Right lung (tissue), 5 donors: Measurements from ENCODE around the gene BRSK2. TPM values are rescaled to one million over a fixed set of nuclear protein-coding genes. Genes with fewer than 3 reads are reported as not detected.
A peak's percentile ranks its signal among the peaks of the same experiment; 100 is the strongest.

Source experiments
- DNase-seq, 2 donors: peaks; one replicate each; pipeline ENCODE4 v3.0.0-alpha.2; 2013
- polyA plus RNA-seq, 5 donors: library from polyadenylated mRNA; unstranded; fragments of 120-200 nt; gene quantifications; one replicate each; pipeline versions ENCODE4 v1.2.1 to v1.2.3, GENCODE V29; 2013; ENCODE audit warnings: inconsistent platforms in 1 of 5, low replicate concordance in 1 of 5; ENCODE audit not compliant: insufficient read length in 5 of 5, insufficient read depth in 1 of 5

The BRSK2 gene
- polyA plus RNA-seq, 5 donors = 0.55 to 1.4 (median 0.67) TPM

DNA sequence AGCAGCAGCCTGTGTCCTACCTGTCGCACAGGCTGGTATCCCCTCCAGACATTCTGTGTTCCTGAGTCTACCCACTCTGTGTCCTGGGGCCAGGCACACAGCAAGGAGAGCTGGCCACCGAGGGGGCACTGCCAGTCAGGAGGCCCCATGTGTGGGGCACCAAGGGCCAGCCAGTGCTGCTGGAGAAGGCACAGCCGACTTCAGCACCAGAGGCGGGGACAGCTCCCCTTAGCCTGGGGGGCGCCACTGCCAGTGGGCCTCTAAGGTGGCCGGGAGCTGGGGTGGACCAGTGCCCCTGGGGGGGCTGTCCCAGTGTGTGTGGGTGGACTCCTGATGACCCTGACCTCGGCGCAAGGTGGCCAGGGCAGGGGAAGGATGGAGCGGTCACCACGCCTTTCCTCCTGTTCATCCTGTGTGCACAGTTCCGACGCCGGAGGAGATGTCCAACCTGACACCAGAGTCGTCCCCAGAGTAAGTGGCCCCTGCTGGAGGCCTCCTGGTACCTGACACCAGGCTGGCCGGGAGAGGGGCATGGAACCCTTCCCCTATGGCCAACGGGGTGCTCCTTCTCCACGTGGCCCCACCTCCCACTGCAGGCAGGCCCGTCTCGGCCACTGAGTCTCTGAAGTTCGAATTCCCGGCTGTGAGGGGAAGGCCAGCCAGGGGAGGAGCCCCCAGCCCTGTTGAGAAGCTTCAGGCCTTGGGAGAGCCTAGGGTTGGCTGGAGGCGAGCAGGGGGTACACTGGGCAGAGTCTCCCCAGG is 61.4 kb downstream of the BRSK2 start:
- no peak for DNase-seq

DNA sequence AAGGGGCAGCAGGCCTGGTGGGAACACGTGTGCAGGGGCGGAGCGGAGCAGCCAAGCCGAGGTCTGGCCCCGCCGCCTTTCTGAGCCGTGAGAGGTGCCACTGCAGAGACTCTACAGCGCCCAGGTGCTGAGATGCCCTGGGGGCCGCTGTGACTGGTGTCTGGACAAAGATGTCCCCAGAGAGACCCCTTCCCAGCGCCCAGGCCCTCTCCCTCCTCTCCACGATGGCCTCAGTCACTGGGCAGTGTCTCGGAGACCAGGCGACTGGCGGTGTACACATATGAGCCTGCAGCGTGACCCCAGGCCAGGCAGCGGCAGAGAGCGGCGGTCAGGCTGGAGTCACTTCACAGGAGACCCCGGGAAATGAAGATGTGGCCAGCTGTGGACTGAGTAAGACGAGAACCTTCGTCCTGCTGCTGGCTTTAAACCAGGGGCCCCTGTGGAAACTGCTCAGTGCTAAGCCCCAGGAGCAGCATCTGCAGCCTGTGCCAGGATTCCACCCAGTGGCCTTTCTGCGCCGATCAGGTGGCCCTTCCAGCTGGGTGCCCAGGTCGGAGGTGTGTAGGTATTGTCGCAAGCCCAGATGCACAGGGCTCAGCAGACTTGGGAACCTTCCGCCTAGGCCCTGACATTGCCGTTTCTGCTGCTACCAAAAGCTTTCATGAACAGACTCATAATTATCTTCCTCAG is 62.2 kb downstream of the BRSK2 start:
- no peak for DNase-seq

DNA sequence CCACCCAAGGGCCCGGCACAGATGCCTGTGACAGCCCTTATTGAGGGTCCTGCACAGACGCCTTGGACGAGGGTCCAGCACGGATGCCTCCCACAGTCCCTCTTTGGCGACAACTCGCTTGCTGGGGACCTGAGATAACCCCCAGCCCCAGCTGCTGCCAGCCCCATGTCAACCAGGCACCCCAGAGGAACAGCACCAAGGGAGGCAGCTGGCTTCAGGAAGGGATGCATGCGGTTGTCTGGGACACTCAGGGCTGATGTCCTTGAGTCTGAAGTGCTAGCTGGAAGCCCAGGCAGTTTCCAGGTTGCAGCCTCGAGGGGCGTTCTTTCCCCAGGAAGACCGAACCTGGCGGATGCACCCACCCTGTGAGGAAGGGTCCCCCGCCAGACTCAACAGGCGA is 63.0 kb downstream of the BRSK2 start:
- DNase-seq = no peak

DNA sequence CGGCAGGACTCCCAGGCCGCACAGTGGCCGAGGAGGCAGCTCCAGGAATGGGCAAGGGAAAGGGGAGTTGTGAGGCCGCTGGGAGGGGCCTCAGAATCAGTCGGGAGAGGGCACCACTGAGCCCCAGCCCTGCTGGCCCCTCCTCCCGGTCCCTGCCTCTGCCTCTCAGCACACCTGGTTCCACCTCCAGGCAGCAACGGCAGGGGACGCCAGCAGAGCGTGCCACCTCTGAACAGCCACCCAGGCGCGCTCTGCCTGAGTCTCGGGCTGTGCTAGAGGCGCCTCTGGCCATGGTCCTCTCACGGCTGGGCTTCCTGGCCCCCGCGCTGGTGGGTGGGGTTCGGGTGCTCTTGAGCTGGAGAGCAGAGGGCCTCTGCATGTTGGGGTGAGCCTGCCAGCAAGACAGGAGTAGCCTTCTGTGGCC is 63.9 kb downstream of the BRSK2 start:
- no peak for DNase-seq

DNA sequence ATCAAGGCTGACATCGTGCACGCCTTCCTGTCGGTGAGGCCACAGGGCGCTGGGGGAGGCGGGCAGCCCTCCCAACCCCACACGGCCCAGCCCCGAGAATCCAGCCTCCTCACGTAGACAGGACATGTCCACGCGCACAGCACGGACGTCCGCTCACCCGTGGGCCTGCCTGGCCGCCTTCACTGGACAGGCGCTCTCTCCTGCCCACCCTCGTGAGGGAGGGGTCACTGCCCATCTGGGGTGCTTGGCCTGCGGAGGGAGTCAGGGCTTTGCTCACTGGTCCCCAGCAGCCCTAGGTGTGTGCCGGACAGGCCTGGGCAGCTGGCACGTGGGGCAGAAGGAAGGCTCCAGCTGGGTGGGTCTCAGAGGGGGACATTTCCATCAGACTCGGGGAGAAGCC is 64.8 kb downstream of the BRSK2 start:
- no peak for DNase-seq

DNA sequence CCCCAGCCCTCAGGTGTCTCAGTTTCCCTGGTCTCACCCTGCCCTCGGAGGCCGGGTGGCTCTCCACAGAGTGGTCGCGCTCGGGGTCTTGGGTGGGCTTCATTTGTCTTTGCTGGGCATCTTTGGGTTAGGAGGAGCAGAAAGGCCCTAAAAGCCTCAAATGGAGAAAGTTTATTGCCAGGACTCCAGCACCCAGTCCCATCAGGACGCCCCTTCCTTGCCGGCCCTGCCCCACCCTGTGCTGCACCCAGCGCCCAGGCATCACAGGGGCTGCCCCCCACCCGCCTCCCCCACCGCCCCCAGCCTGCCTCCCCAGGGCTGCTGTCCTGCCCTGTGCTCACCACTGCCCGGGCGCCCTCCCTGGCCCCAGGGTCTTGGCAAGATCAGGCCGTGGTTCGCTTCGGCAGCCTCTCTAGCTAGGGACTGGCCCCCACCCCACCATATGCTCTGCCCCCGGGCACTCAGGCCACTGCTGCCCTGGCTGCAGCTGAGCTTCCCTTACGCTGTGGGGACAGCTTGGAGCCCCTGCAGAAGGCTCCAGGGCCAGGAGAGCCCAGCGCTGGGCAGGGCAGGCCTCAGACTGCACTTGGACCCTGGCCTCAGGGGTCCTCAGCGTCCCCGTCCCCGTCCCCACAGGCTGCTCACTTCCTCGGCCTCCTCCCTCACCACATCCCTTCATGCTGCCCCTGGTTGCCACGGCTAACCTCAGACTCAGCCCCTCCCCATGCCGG is 65.5 kb downstream of the BRSK2 start:
- no peak for DNase-seq

DNA sequence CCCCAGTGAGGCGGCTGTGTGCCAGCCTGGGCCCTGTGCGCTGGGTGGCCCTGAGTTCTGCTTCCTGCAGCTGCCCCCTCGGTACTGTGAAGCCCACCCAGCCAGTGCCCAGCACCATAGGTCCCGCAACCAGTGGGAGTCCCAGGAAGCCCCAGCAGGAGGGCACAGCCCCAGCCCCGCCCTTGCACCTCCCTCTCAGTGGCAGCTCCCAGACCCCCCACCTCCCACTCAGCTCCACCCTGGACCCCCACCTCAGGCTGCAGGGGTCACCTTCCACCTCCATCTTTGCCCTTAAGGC is 66.0 kb downstream of the BRSK2 start:
- no peak for DNase-seq

DNA sequence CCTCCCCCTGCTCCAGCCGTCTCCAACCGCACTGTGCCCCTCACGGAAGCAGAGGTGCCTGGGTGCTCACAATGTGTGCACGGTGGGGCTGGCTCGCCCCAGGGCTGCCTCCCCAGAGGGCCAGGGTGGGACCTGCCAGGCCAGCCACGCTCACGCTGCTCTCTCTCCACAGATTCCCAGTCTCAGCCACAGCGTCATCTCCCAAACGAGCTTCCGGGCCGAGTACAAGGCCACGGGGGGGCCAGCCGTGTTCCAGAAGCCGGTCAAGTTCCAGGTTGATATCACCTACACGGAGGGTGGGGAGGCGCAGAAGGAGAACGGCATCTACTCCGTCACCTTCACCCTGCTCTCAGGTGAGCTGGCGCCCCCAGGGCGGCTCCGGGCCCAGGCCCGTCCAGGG is 66.4 kb downstream of the BRSK2 start:
- no peak for DNase-seq

DNA sequence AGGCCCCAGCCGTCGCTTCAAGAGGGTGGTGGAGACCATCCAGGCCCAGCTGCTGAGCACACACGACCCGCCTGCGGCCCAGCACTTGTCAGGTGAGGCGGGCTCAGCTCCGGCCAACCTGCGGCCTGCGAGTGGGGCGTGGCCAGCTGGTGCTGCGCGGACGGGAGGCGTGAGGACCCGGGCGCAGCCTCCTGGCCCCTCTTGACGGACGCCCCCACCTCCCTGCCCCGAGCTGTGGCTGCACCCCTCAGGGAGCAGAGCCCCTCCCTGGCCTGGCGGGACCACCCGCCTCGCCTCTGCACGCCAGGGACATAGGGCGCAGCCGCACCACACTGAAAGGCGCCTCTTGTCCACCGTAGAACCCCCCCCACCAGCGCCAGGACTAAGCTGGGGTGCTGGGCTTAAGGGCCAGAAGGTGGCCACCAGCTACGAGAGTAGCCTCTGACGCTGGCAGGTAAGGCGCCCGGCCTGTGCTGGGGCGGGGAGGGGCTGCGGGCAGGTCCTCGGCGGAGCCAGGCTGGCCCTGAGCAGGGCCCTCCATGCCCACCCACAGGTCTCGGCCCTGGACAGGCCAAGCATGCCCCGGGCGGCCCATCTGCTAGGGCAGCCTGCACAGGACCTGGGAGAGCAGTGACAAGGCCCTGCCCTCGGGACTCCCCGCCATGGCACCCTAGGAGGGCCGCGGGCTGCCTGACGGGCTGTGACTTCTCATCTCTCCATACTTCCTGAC is 67.0 kb downstream of the BRSK2 start:
- no peak for DNase-seq

DNA sequence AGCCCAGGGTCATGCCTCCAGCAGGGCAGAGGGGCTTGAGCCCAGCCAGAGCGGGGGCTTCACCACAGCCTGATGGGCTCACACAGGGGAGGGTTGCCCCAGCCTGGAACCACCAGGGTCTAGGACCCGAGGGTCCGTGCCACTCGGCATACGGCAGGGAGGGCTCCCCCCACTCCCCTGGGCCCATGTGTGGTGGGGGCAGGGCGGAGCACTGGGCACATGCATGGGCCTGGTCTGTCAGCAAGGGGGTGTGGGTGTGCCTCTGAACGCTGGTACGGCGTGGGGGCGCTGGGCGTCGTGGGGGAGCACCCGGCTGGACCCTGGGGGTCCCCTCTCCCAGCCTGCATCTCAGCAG is 67.6 kb downstream of the BRSK2 start:
- no peak for DNase-seq

DNA sequence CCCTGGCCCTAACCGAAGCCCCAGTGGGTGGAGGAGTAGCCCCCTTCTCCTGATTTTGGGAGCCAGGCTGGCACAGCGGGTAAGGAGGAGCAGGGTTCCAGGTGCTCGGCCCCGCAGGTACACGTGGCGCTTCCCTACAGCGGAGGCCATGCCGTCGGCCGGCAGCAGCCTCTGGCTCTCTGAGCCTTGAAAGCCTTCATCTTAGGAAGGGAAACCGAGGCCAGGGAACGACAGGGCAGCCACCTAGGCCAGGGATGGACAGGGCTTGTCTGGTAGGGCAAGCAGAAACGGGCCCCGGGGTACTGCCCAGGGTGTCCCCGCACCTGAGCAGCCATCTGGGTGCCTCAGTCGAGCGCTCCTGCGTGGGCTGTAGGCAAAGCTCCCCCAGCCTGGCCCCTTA is 68.1 kb downstream of the BRSK2 start:
- DNase-seq = no peak

DNA sequence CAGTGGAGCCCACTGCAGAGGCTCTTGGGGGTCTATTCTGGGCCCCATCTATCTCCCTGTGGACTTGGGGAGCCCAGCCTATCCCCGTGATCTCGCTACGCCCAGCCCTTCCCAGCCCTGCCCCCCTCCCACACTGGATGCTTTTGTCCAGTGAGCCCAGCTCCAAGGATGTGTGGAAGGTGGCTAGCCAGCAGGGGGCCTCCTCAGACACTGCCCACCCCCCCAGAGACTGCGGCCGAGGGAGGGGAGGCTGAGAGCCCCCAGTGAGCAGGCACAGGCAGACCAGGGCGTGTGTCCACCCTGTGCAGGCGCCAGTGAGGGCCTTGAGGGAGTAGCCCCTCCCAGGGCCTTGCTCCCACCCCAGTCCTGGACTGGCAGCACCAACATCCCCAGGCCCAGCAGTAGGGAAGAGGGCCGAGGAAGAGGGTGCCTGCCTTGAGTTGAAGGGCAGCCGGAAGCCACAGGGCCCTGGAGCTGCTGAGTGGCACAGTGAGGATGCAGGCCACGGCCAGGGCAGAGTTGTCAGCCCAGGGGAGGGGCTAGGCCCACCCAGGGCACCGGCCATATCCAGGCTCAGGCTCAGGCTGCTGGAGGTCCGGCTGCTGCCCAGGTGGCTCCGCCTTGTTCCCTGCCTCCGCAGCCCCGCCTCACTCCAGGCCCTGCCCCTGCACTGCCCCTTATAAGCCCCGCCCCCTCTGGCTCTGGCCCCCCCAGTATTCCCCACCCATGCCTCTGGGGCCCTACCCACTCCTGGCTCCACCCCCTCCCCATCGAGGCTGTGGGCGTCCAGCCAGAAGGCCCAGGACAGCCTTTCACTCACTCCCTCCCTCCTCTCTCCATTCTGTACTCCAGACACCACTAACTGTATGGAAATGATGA is 68.8 kb downstream of the BRSK2 start:
- DNase-seq = peak; percentile 80 to 83

DNA sequence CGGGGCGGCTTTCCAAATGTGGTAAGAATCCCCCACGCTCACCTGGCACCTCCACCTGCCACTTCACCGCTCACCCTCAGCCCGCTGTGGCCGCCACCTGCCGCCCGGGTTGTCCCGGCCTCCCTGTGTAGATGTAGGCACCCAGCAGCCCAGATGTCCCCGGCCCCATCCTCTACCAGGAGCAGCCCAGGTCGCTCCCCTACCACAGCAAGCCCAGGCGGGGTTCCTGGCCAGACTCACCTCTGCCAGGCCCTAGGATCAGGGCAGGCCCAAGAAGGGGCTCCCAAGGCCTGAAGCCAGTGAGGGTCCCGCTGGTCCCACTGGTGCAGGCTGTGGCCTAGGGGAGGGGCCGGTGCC is 69.5 kb downstream of the BRSK2 start:
- no peak for DNase-seq

DNA sequence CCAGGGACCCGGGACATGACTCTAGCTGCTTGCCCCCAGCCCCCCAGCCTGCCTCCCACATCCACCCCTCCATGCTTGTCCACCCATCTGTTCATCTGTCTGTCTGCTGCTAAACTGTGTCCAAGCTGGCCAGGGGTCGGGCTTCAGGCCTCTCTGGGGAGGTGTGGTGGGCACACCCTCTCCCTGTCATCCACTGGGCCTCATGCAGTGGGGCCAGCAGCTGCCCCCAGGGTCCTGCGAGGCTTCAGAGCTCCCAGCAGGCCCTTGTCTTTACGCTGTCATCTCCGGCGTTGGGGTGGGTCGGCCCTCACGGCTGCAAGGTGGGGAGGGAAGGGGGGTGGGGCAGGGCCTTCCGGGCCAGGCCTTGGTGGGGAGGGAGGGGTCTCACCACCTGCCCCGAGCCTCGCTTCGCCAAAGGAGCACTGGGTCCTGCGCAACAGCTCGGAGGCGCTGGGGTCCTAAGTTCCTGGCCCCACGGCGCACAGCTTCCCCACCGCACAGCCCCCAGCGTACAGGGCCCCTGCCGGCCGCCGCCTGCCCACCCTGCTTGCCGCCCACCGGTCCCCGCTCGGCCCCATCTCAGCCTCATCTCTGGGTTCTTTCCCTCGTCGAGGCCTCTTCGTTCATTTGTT is 70.1 kb downstream of the BRSK2 start:
- no peak for DNase-seq

DNA sequence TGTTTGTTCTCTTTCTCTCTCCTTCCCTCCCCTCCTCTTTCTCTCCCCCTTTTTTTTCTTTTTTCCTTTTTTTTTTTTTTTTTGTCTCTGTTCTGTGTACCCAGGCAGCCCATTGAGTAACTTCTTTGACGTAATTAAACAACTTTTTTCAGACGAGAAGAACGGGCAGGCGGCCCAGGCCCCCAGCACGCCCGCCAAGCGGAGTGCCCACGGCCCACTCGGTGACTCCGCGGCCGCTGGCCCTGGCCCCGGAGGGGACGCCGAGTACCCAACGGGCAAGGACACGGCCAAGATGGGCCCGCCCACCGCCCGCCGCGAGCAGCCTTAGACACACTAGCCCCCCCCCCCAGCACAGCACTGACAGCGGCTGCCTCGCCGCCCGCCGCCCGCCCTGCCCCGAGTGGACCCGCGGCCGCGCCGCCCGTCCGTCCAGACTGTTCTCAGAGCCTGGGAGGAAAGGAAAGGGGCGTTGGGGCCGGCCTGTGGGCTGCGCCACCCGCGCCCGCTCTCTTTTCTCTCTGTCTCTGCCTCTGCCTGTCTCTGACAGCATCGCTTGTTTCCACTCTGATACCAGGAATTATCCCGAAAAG is 70.8 kb downstream of the BRSK2 start:
- DNase-seq = peak; percentile 69 to 76

DNA sequence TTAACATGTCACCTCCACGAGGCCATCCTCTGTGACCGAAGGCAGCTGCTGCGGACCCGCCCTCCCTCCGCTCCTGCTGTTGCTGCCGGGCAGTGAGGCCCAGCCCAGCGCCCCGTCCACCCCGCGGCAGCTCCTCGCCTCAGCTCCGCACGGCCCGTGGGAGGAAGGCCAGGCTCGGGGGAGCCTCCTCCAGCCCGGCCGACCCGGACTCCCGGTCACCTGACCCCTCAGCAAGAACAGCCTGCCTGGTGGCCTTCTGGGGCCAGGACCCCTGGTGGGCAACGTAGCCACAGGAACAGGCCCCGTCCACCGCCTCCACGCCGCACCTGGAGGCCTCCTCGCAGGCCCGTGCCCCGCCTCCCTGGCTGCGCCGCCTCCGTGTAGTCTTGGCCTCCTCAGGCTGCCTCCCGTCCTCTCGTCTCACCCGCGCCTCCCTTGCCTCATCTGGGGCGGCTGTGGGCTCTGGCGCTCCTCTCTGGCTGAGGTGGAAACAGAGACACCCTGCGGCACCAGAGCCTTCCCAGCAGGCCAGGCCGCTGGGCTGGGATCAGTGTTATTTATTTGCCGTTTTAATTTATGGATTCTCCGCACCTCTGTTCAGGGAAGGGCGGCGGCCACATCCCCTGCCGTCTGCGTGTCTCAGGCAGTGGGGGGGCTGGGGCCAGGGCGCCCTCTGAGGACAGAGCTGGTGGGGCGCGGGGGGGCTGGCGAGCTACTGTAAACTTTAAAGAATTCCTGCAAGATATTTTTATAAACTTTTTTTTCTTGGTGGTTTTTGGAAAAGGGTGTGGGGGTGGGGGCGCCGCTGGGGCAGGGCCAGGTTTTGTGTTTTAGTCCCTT is 71.5 kb downstream of the BRSK2 start:
- DNase-seq = no peak

DNA sequence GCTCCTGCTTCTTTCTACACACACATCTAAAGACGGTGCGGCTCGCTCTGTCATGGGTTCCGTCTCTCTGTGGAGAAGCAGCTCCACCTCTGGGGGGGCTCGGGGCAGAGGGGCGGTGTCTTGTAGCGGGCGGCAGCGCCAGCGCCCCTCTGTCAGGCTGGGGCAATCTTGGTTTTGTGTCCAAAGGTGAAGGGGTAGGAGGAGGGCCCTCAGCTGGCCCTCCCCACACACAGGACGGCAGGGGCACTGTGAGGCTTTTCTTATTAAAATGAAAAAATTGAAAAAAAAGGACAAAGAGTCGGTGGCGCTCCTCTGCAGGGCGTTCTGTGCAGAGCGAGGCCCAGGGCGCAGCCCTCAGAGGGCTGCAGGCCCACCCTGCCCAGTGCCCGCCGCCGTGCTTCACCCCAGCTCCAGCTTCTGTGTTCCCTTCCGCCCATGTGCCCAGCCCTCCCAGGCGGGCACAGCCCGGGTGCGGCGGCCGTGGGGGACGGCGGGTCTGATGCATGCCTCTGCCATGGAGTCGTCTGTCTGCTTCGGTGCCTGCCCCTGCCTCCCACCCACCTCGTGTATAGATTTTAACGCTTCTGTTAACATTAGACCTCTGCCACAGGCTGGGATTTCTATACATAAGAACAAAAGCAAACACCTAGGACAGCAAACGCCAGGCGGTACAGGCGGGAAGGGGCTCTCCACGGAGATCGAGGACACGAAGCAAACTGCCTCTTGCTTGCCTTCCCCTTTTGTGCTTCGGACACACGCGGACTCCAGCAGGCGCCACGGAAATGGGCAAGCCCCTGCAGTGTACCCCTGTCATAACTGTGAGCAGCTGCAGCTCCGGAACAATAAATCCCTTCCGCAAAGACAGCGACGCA is 72.3 kb downstream of the BRSK2 start:
- DNase-seq = no peak

DNA sequence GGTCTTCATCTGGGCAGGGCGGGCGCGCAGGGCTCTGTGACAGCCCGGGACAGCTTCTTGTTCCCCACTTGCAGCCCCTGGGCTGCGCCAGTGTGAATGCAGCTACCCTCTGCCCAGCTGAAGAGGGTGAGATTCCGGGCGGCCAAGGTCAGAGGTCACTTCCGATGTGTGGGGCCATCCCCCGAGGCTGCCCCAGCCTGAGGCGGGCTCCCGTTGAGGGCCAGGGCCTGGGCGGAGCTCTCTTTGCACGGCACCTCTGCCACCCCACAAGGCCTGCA is 72.9 kb downstream of the BRSK2 start:
- no peak for DNase-seq

DNA sequence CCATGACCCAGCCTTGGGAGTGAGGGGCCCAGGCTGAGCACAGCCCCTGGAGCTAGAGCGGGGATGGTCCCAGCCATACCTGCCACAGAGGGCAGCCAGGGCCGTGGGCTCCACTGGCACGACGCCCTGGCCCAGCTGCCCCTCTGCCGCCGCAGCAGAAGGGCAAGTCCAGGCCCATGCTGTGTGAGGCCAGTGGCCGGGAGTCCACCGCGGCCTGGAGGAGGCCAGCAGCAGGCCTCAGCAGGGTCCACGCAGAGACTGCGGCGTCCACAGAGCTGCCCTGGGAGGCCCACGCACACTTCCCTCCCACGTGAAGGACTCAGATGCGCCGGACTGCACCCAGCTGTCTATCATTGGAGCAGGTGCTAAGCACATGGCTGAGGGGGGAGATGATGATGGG is 73.3 kb downstream of the BRSK2 start:
- no peak for DNase-seq
